ENCODE data around the gene ATG101. TPM values are rescaled to one million over a fixed set of nuclear protein-coding genes. Genes with fewer than 3 reads are reported as not detected.

Gene ATG101
- total and polyA plus RNA-seq, 4 donors = 22.1 to 64.3 (median 36.7) TPM

- H3K9ac ChIP-seq (ENCODE audit: insufficient read depth in 1 of 2, low read length in 2 of 2) = peak overlapping the region in 1 of 2 donors; percentile 82
- H3K4me1 ChIP-seq (ENCODE audit: control insufficient read depth in 5 of 5, insufficient read depth in 5 of 5, low read length in 5 of 5) = peaks cover 5 to 25% (median 10%) of the 10 kb centered on the region in 5 donors
- H3K27ac ChIP-seq (ENCODE audit: low read depth in 1 of 2, low read length in 1 of 2) = peak overlapping the region; percentile 81 to 94
- H3K9me3 ChIP-seq (ENCODE audit: control insufficient read depth in 4 of 4, insufficient read depth in 3 of 4, low read length in 3 of 4) = no peaks in the 10 kb centered on the region
- H3K36me3 ChIP-seq (ENCODE audit: control insufficient read depth in 4 of 4, insufficient read depth in 4 of 4, low read length in 4 of 4) = no peaks in the 10 kb centered on the region
- H3K27me3 ChIP-seq (ENCODE audit: control insufficient read depth in 3 of 3, insufficient read depth in 3 of 3, low read length in 2 of 3) = no peaks in the 10 kb centered on the region
- WGBS, 2 donors = 7 to 8% methylated on average over 5 of the region's 5 CpGs
- no peak overlapping the region for H3K4me3 ChIP-seq
- ATAC-seq (ENCODE audit: insufficient read depth, low FRiP score) (no peak), DNase-seq (peak; percentile 86 to 95 (median 94))
- TF ChIP-seq CTCF (IDR thresholded peaks at IDR 0.05; ENCODE audit: control extremely low read depth, extremely low read depth) = no peak
Observed at GRCh38 chr12:52032446-52032803, 37.4 kb upstream of the ATG101 start.

- Histone ChIP-seq H3K9ac (ENCODE audit: insufficient read depth in 1 of 2, low read length in 2 of 2) (peak overlapping the region in 1 of 2 donors; percentile 83), H3K27ac (ENCODE audit: low read depth in 1 of 2, low read length in 1 of 2) (peak overlapping the region; percentile 90 to 94), H3K4me1 (ENCODE audit: control insufficient read depth in 5 of 5, insufficient read depth in 5 of 5, low read length in 5 of 5) (peaks cover 5 to 29% (median 10%) of the 10 kb centered on the region in 5 donors), H3K27me3 (ENCODE audit: control insufficient read depth in 3 of 3, insufficient read depth in 3 of 3, low read length in 2 of 3) (no peaks in the 10 kb centered on the region), H3K9me3 (ENCODE audit: control insufficient read depth in 4 of 4, insufficient read depth in 3 of 4, low read length in 3 of 4) (no peaks in the 10 kb centered on the region), H3K36me3 (ENCODE audit: control insufficient read depth in 4 of 4, insufficient read depth in 4 of 4, low read length in 4 of 4) (no peaks in the 10 kb centered on the region), H3K4me3 (no peak overlapping the region)
- ATAC-seq (ENCODE audit: insufficient read depth, low FRiP score) = peak; percentile 96
- no peak for TF ChIP-seq CTCF (IDR thresholded peaks at IDR 0.05; ENCODE audit: control extremely low read depth, extremely low read depth)
- 0 to 1% methylated on average over 48 of the region's 48 CpGs for WGBS, 2 donors
- peak; percentile 98 to 99 (median 99) for DNase-seq
Observed at GRCh38 chr12:52032804-52033445, 36.9 kb upstream of the ATG101 start.

- H3K4me1 ChIP-seq (ENCODE audit: control insufficient read depth in 5 of 5, insufficient read depth in 5 of 5, low read length in 5 of 5) = peaks cover 5 to 31% (median 10%) of the 10 kb centered on the region in 5 donors
- peak overlapping the region; percentile 88 to 90 for H3K27ac ChIP-seq (ENCODE audit: low read depth in 1 of 2, low read length in 1 of 2)
- no peaks in the 10 kb centered on the region for H3K36me3 ChIP-seq (ENCODE audit: control insufficient read depth in 4 of 4, insufficient read depth in 4 of 4, low read length in 4 of 4)
- ATAC-seq (ENCODE audit: insufficient read depth, low FRiP score) (no peak), DNase-seq (no peak)
- no peak for TF ChIP-seq CTCF (IDR thresholded peaks at IDR 0.05; ENCODE audit: control extremely low read depth, extremely low read depth)
- no peaks in the 10 kb centered on the region for H3K9me3 ChIP-seq (ENCODE audit: control insufficient read depth in 4 of 4, insufficient read depth in 3 of 4, low read length in 3 of 4)
- no peaks in the 10 kb centered on the region for H3K27me3 ChIP-seq (ENCODE audit: control insufficient read depth in 3 of 3, insufficient read depth in 3 of 3, low read length in 2 of 3)
- H3K4me3 ChIP-seq = no peak overlapping the region
- 47 to 57% methylated on average over 13 of the region's 13 CpGs for WGBS, 2 donors
- H3K9ac ChIP-seq (ENCODE audit: insufficient read depth in 1 of 2, low read length in 2 of 2) = peak overlapping the region in 1 of 2 donors; percentile 83
Observed at GRCh38 chr12:52033446-52034140, 36.2 kb upstream of the ATG101 start.
